ENCODE measurements around the gene SRSF2.
"Not testable (repeated sequence)": the region's sequence is repeated elsewhere in the genome, so short reads cannot be mapped to it uniquely, and the experiment has no call there.

Gene SRSF2

DNA sequence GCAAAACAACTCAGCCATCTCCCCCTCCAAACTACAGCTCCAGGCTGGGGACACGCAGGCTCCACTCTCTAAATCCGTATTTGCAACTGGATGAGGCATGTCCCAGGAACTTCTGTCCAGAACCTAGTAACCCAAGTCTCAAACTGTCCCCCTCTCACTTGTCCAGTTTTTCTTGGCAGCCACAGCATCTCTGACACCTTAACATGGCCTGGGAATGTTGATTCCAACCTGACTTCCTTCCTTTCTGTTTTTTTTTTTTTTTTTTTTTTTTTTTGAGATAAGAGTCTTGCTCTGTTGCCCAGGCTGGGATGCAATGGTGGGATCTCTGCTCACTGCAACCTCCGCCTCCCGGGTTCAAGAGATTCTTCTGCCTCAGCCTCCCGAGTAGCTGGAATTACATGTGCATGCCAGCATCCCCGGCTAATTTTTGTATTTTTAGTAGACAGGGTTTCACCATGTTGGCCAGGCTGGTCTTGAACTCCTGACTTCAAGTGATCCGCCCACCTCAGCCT lies 38.6 kb downstream of the SRSF2 start:
- DNase-seq: not testable (repeated sequence)

- DNase-seq: no peak
Observed at GRCh38 chr17:76697702-76698465, 39.2 kb downstream of the SRSF2 start.

GRCh38 chr17:76696763-76697701 lies 40.1 kb downstream of the SRSF2 start:
- no peak for DNase-seq

- no peak for DNase-seq
Observed at GRCh38 chr17:76695059-76695831, 41.9 kb downstream of the SRSF2 start.

- no peak for DNase-seq
Observed at GRCh38 chr17:76691379-76692191, 45.5 kb downstream of the SRSF2 start.

DNA sequence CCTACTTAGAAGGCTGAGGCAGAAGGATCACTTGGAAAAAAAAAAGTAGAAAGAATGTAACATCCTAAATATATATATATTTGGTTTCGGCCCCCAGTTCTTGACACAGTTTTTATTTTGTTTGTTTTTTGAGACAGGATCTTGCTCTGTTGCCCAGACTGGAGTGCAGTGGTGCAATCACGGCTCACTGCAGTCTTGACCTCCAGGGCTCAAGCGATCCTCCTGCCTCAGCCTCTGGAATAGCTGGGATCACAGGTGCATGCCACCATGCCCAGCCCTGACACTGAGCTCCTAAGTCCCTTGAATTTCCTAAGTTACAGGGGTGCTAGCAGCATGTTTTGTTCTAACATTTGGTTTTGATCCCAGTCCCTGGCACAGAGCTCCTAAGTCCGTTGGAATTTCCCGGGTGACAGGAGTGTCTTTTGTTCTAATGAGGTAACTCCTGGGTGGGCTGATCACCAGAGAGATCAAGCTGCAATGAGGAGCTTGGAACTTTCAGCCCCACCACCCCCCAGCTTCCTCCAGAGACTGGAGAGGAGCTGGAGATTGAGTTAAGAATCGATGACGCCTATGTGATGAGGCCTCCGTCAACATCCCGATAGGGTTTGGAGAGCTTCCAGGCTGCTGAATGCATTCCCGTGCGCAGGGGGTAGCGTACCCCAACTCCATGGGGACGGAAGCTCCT lies 46.4 kb downstream of the SRSF2 start:
- DNase-seq: no peak

DNA sequence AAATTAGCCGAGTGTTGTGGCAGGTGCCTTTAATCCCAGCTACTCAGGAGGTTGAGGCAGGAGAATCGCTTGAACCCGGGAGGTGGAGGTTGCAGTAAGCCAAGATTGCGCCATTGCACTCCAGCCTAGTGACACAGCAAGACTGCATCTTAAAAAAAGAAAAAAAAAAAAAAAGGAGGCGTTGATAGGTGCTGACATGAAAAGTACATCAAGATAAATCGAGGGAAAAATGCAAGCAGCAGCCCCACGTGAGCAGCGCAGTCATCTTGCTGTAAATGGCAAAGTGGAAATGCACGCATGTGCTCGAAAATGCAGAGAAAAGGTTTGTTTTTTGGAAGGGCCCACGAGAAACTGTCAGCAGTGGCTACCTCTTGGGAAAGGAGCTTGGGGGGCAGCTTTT lies 47.3 kb downstream of the SRSF2 start:
- DNase-seq: no peak

DNA sequence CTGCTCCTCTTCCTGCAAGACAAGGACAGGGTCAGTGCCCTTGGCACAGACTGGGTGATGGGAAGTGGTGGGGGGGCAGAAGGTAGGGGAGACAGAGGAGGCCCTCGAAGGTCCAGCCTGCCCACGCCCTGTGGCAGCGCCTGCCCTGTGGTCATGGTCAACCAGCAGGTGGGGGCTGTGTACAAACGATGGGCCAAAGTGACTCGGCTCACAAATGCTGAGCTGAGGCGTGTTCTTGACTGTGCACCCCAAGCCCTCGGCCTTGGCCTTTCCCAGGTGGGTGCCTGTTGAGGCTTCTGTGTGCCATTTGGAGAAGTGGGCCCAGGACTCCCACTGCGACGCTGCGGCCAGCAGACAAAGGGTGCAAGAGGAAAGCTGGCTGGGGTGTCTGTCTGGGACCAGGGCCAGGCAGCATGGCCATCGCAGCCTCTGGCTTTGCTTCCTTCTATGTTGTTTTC lies 48.9 kb downstream of the SRSF2 start:
- no peak for DNase-seq

GRCh38 chr17:76687298-76688164 lies 49.6 kb downstream of the SRSF2 start:
- no peak for DNase-seq

GRCh38 chr17:76686538-76687297 lies 50.4 kb downstream of the SRSF2 start:
- no peak for DNase-seq

DNA sequence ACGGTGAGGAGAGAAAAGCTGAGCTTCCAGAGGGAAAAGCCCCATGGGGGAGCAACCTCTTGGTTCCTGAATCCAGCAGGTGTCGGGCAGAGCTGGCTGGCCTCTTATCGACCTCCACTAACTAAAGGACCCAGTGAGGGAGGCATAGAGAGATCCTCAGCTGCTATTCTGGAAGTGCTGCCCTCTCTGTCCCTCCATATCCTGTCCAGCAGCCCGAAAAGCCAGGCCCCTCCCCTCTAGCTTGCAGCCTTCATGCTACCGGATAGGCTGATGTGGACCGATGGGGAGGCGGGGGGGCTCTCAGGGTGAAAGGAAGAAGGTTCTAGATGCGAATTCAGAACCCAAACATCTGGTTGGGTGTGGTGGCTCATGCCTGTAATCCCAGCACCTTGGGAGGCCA lies 51.3 kb downstream of the SRSF2 start:
- DNase-seq: no peak

- no peak for DNase-seq
Observed at GRCh38 chr17:76685366-76685765, 51.8 kb downstream of the SRSF2 start.

- no peak for DNase-seq
Observed at GRCh38 chr17:76684756-76685155, 52.4 kb downstream of the SRSF2 start.

All from activated CD8-positive, alpha-beta memory T cell treated with anti-CD3 and anti-CD28 coated beads, Interleukin-2, amount 50 U/mL, for 4 hours (primary cell).